Islet of Langerhans (tissue), 1 donor: ENCODE measurements around the gene ZSWIM9.
"Not testable (repeated sequence)": the region's sequence is repeated elsewhere in the genome, so short reads cannot be mapped to it uniquely, and the experiment has no call there.

Experiments used
- FAIRE-seq: peaks from one replicate; lab custom pipeline; 2011; peaks lifted over from hg19 to GRCh38; lab: Jason Lieb, UNC

Gene ZSWIM9

DNA sequence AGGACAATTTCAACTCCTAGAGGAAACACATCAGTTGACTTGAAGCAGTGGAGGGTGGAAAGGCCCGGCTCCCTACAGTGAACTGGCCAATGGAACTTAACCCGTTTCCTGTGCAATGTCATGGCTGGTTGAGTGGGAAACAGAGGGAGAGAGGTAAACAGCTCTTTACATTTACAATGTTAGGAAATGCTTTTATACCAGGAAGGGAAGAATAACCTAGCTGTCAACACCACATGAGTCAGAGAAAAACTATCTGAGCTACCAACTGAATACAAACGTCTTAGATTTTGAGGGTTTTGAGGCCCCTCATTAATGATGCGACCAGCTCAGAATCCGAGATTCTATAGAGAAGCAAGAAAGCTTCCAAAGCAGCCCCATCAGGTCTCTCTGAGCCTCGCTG lies 48.5 kb downstream of the ZSWIM9 start:
- no peak for FAIRE-seq

GRCh38 chr19:48220784-48221183 lies 50.3 kb downstream of the ZSWIM9 start:
- FAIRE-seq: not testable (repeated sequence)

GRCh38 chr19:48221628-48222027 lies 51.1 kb downstream of the ZSWIM9 start:
- FAIRE-seq: no peak

GRCh38 chr19:48230555-48231129 lies 60.2 kb downstream of the ZSWIM9 start:
- no peak for FAIRE-seq

- FAIRE-seq: no peak
These were observed 66.6 kb downstream of the ZSWIM9 start for GRCh38 chr19:48237057-48237456.

GRCh38 chr19:48239120-48239519 lies 68.6 kb downstream of the ZSWIM9 start:
- FAIRE-seq: no peak

- no peak for FAIRE-seq
These were observed 69.2 kb downstream of the ZSWIM9 start for GRCh38 chr19:48239582-48240141.

- FAIRE-seq: not testable (repeated sequence)
These were observed 71.3 kb downstream of the ZSWIM9 start for GRCh38 chr19:48241771-48242170.

- FAIRE-seq: no peak
These were observed 73.8 kb downstream of the ZSWIM9 start for GRCh38 chr19:48244281-48244680.

- no peak for FAIRE-seq
These were observed 75.6 kb downstream of the ZSWIM9 start for GRCh38 chr19:48246101-48246500.

DNA sequence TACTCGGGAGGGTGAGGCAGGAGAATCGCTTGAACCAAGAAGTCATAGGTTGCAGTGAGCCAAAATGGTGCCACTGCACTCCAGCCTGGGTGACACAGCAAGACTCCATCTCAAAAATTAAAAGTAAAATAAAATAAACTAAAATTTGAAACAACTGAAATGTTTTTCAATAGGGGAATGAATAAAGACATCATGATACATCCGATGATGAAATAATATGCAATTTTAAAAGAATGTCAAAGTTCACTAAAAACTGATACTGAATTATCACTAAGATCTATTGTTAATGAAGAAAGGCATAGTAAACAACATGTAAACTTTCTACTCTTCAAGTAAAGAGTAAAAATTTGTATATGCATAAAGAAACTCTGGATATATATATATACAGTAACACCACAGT lies 76.7 kb downstream of the ZSWIM9 start:
- FAIRE-seq: no peak
